T-cell (primary cell): Measurements from ENCODE around the gene UTP4. TPM values are rescaled to one million over a fixed set of nuclear protein-coding genes. Genes with fewer than 3 reads are reported as not detected.

Experiments
- ATAC-seq, 4 experiments: fragments of 200-7000 bp in 3 of 4; fragments of 150-1000 bp in 1 of 4; cut with Tn5 transposase; replicated peaks in 1 of 4; 1 replicate in 3 of 4; 2 replicates in 1 of 4; pipeline ENCODE4 v1.10.0; 2021; ENCODE audit warnings: moderate library complexity in 3 of 4, mild to moderate bottlenecking in 2 of 4, moderate number of reproducible peaks in 1 of 4
- CTCF ChIA-PET, 2 donors: fragments of 300-600 bp; sonication (Branson Sonifier 250); formaldehyde crosslinking; loops; one replicate each; lab custom pipeline; 2022; ENCODE audit warnings: antibody characterized with exemption in 2 of 2; lab: Charles Lee
- POLR2A ChIA-PET, 2 donors: fragments of 300-600 bp; sonication (Branson Sonifier 250); formaldehyde crosslinking; loops; one replicate each; lab custom pipeline; 2022; ENCODE audit warnings: antibody characterized with exemption in 2 of 2; lab: Charles Lee
- DNase-seq, 35 experiments: peaks; one replicate each; pipeline versions ENCODE4 v3.0.0 to v3.0.0-alpha.2; 2013 to 2023
- H3K27ac ChIP-seq: one replicate; pipeline ENCODE4 v1.5.1; 2013; ENCODE audit warnings: low read length
- H3K27me3 ChIP-seq, 2 experiments: replicated peaks in 1 of 2; 1 replicate in 1 of 2; 2 replicates in 1 of 2; pipeline versions ENCODE4 v1.6.1 to v1.7.0; 2013; ENCODE audit warnings: low read length in 1 of 2, mixed read lengths in 1 of 2; ENCODE audit not compliant: control insufficient read depth in 2 of 2, insufficient read depth in 2 of 2; ENCODE audit errors: extremely low read depth in 1 of 2
- H3K36me3 ChIP-seq, 2 donors: 1 replicate in 1 of 2; 2 replicates in 1 of 2; pipeline versions ENCODE4 v1.6.1 to v1.7.0; 2013; ENCODE audit warnings: low read length in 1 of 2; ENCODE audit not compliant: control insufficient read depth in 2 of 2, insufficient read depth in 1 of 2; ENCODE audit errors: extremely low read depth in 1 of 2
- H3K4me1 ChIP-seq, 2 experiments: 1 replicate in 1 of 2; 2 replicates in 1 of 2; pipeline versions ENCODE4 v1.6.1 to v1.7.0; 2013; ENCODE audit warnings: low read length in 2 of 2, mixed read lengths in 1 of 2; ENCODE audit not compliant: insufficient read depth in 2 of 2, control insufficient read depth in 1 of 2; ENCODE audit errors: extremely low read depth in 1 of 2
- H3K4me3 ChIP-seq, 2 donors: 1 replicate in 1 of 2; 2 replicates in 1 of 2; pipeline versions ENCODE4 v1.5.1 to v1.7.0; 2013; ENCODE audit warnings: mild to moderate bottlenecking in 2 of 2, low read length in 1 of 2, moderate library complexity in 1 of 2; ENCODE audit not compliant: control insufficient read depth in 1 of 2; ENCODE audit errors: extremely low read depth in 1 of 2
- H3K9me3 ChIP-seq: 2 replicates; pipeline ENCODE4 v1.7.0; 2013
- H3K27ac Mint-ChIP-seq, 2 donors: one replicate each; pipeline ENCODE4 v1.8.0; 2020 to 2021; ENCODE audit warnings: mild to moderate bottlenecking in 2 of 2, mixed read lengths in 2 of 2
- H3K27me3 Mint-ChIP-seq, 2 donors: one replicate each; pipeline ENCODE4 v1.8.0; 2021 to 2022; ENCODE audit warnings: mixed read lengths in 2 of 2
- H3K36me3 Mint-ChIP-seq: one replicate; pipeline ENCODE4 v1.8.0; 2021; ENCODE audit warnings: mixed read lengths
- H3K4me1 Mint-ChIP-seq, 3 donors: one replicate each; pipeline ENCODE4 v1.8.0; 2020 to 2022; ENCODE audit warnings: mixed read lengths in 3 of 3, mild to moderate bottlenecking in 1 of 3
- H3K4me3 Mint-ChIP-seq, 3 donors: one replicate each; pipeline ENCODE4 v1.8.0; 2020 to 2022; ENCODE audit warnings: mild to moderate bottlenecking in 3 of 3, mixed read lengths in 3 of 3, moderate library complexity in 3 of 3
- H3K9me3 Mint-ChIP-seq, 3 donors: one replicate each; pipeline ENCODE4 v1.8.0; 2020 to 2022; ENCODE audit warnings: mixed read lengths in 3 of 3
- WGBS: methylation state at CpG from one replicate; pipeline ENCODE4 v1.1.5; 2013; ENCODE audit warnings: missing lambda C conversion rate; ENCODE audit not compliant: insufficient coverage; 5-methylcytosine and 5-hydroxymethylcytosine counted together
- total RNA-seq, 35 experiments: library from RNA in 6 of 35; stranded (reverse) in 6 of 35; fragments of 120-200 nt in 1 of 35; gene quantifications; one replicate each; pipeline versions ENCODE4 v1.2.1 to v1.2.4 and lab custom pipeline; 2013 to 2026

Gene UTP4
- total RNA-seq, 5 donors from 2014 or later (not counting 1 experiment from before 2014, with no cell fraction given), result 30.3 to 42.5 (median 37.8) TPM

- POLR2A ChIA-PET, result no interaction called here
- H3K27ac ChIP-seq, result no peak overlapping the region
- peaks cover 2 to 39% of the 10 kb centered on the region in 2 donors for H3K36me3 ChIP-seq
- no peak overlapping the region for H3K4me3 Mint-ChIP-seq
- H3K4me1 Mint-ChIP-seq, result peaks cover 25 to 40% (median 26%) of the 10 kb centered on the region in 3 donors
- H3K27me3 Mint-ChIP-seq, result no peaks in the 10 kb centered on the region
- CTCF ChIA-PET, result no interaction called here
- peaks cover 0 to 15% of the 10 kb centered on the region in 2 experiments for H3K4me1 ChIP-seq
- H3K4me3 ChIP-seq, result no peak overlapping the region
- H3K36me3 Mint-ChIP-seq, result peaks cover 31% of the 10 kb centered on the region
- DNase-seq (no peak), ATAC-seq (no peak)
- H3K9me3 Mint-ChIP-seq, result no peaks in the 10 kb centered on the region
- no peaks in the 10 kb centered on the region for H3K27me3 ChIP-seq
- H3K9me3 ChIP-seq, result no peaks in the 10 kb centered on the region
- peak overlapping the region in 1 of 2 donors; percentile 12 for H3K27ac Mint-ChIP-seq
- 63% methylated on average over 3 of the region's 6 CpGs for WGBS
These were observed 37.3 kb downstream of the UTP4 start for GRCh38 chr16:69169607-69170352.

- ChIA-PET CTCF (no interaction called here), POLR2A (no interaction called here)
- Histone ChIP-seq H3K4me1 (peaks cover 0 to 7% of the 10 kb centered on the region in 2 experiments), H3K36me3 (peaks cover 2 to 26% of the 10 kb centered on the region in 2 donors), H3K9me3 (no peaks in the 10 kb centered on the region), H3K27ac (no peak overlapping the region), H3K27me3 (no peaks in the 10 kb centered on the region), H3K4me3 (no peak overlapping the region)
- H3K27me3 Mint-ChIP-seq, result no peaks in the 10 kb centered on the region
- WGBS, result 58% methylated on average over 3 of the region's 6 CpGs
- no peak for ATAC-seq
- DNase-seq, result no peak
- no peak overlapping the region for H3K27ac Mint-ChIP-seq
- H3K4me1 Mint-ChIP-seq, result peaks cover 14 to 27% (median 17%) of the 10 kb centered on the region in 3 donors
- H3K4me3 Mint-ChIP-seq, result no peak overlapping the region
- no peaks in the 10 kb centered on the region for H3K9me3 Mint-ChIP-seq
- H3K36me3 Mint-ChIP-seq, result peaks cover 21% of the 10 kb centered on the region
These were observed 39.1 kb downstream of the UTP4 start for GRCh38 chr16:69171325-69172084.

GRCh38 chr16:69176033-69176800 lies 43.8 kb downstream of the UTP4 start:
- H3K9me3 Mint-ChIP-seq, result no peaks in the 10 kb centered on the region
- DNase-seq (no peak), ATAC-seq (no peak)
- Histone ChIP-seq H3K4me3 (no peak overlapping the region), H3K27me3 (no peaks in the 10 kb centered on the region), H3K36me3 (no peaks in the 10 kb centered on the region), H3K9me3 (no peaks in the 10 kb centered on the region), H3K4me1 (no peaks in the 10 kb centered on the region), H3K27ac (no peak overlapping the region)
- H3K36me3 Mint-ChIP-seq, result peaks cover 3% of the 10 kb centered on the region
- ChIA-PET POLR2A (interaction anchor here in 1 of 2 donors (0.6 kb wide), 1 partner anchor 17 kb away, joined by 3 read pairs; no protein-coding TSS in a partner anchor), CTCF (interaction anchor here in 1 of 2 donors (0.7 kb wide), 1 partner anchor 11 kb away, joined by 6 read pairs; the partner anchor contains the start of gene SNTB2)
- 89% methylated on average over 1 of the region's 4 CpGs for WGBS
- H3K4me3 Mint-ChIP-seq, result no peak overlapping the region
- H3K27ac Mint-ChIP-seq, result no peak overlapping the region
- peaks cover 0 to 7% (median 5%) of the 10 kb centered on the region in 3 donors for H3K4me1 Mint-ChIP-seq
- no peaks in the 10 kb centered on the region for H3K27me3 Mint-ChIP-seq

GRCh38 chr16:69179328-69180010 lies 47.0 kb downstream of the UTP4 start:
- Mint-ChIP-seq H3K4me1 (peaks cover 0 to 3% (median under 1%) of the 10 kb centered on the region in 3 donors), H3K9me3 (no peaks in the 10 kb centered on the region), H3K27ac (no peak overlapping the region), H3K4me3 (no peak overlapping the region), H3K36me3 (no peaks in the 10 kb centered on the region), H3K27me3 (no peaks in the 10 kb centered on the region)
- Histone ChIP-seq H3K4me3 (no peak overlapping the region), H3K27ac (no peak overlapping the region), H3K36me3 (no peaks in the 10 kb centered on the region), H3K27me3 (no peaks in the 10 kb centered on the region), H3K4me1 (peaks cover 0 to 4% of the 10 kb centered on the region in 2 experiments), H3K9me3 (no peaks in the 10 kb centered on the region)
- ATAC-seq (no peak), DNase-seq (no peak)
- ChIA-PET POLR2A (no interaction called here), CTCF (no interaction called here)
- WGBS, result 52% methylated on average over 4 of the region's 6 CpGs

GRCh38 chr16:69180011-69180338 lies 47.5 kb downstream of the UTP4 start:
- no peak overlapping the region for H3K4me3 Mint-ChIP-seq
- POLR2A ChIA-PET, result no interaction called here
- Histone ChIP-seq H3K4me3 (no peak overlapping the region), H3K27me3 (no peaks in the 10 kb centered on the region), H3K4me1 (peaks cover 0 to 9% of the 10 kb centered on the region in 2 experiments), H3K36me3 (no peaks in the 10 kb centered on the region), H3K27ac (no peak overlapping the region), H3K9me3 (no peaks in the 10 kb centered on the region)
- DNase-seq (no peak), ATAC-seq (no peak)
- no peaks in the 10 kb centered on the region for H3K36me3 Mint-ChIP-seq
- no peak overlapping the region for H3K27ac Mint-ChIP-seq
- peaks cover 4 to 6% (median 5%) of the 10 kb centered on the region in 3 donors for H3K4me1 Mint-ChIP-seq
- CTCF ChIA-PET, result no interaction called here
- H3K27me3 Mint-ChIP-seq, result no peaks in the 10 kb centered on the region
- H3K9me3 Mint-ChIP-seq, result no peaks in the 10 kb centered on the region
